Fibroblast of peridontal ligament (primary cell): ENCODE measurements around the gene ERG.

Experiments used
- DNase-seq: peaks from one replicate; pipeline ENCODE4 v3.0.0-alpha.2; 2010; ENCODE audit errors: extremely low read depth

The ERG gene

GRCh38 chr21:38433471-38433870, 64.8 kb downstream of the ERG start:
- no peak for DNase-seq

- DNase-seq = no peak
These were observed 67.8 kb downstream of the ERG start for GRCh38 chr21:38430401-38430984.

GRCh38 chr21:38429011-38429410, 69.3 kb downstream of the ERG start:
- no peak for DNase-seq

GRCh38 chr21:38428211-38428610, 70.1 kb downstream of the ERG start:
- no peak for DNase-seq

- no peak for DNase-seq
These were observed 73.8 kb downstream of the ERG start for GRCh38 chr21:38424305-38425019.

- DNase-seq = no peak
These were observed 76.2 kb downstream of the ERG start for GRCh38 chr21:38422082-38422481.

- no peak for DNase-seq
These were observed 78.1 kb downstream of the ERG start for GRCh38 chr21:38420140-38420539.

- no peak for DNase-seq
These were observed 80.6 kb downstream of the ERG start for GRCh38 chr21:38417726-38418125.

GRCh38 chr21:38416791-38417190, 81.5 kb downstream of the ERG start:
- no peak for DNase-seq

- DNase-seq = peak; percentile 3
These were observed 84.2 kb downstream of the ERG start for GRCh38 chr21:38413958-38414548.

GRCh38 chr21:38410466-38410865, 87.8 kb downstream of the ERG start:
- DNase-seq = no peak

GRCh38 chr21:38409907-38410306, 88.4 kb downstream of the ERG start:
- no peak for DNase-seq

GRCh38 chr21:38404177-38404576, 94.1 kb downstream of the ERG start:
- DNase-seq = no peak

- no peak for DNase-seq
These were observed 95.5 kb downstream of the ERG start for GRCh38 chr21:38402795-38403194.

GRCh38 chr21:38402291-38402690, 96.0 kb downstream of the ERG start:
- DNase-seq = no peak

GRCh38 chr21:38401191-38401926, 96.9 kb downstream of the ERG start:
- no peak for DNase-seq

- DNase-seq = no peak
These were observed 97.9 kb downstream of the ERG start for GRCh38 chr21:38400195-38400919.

- DNase-seq = no peak
These were observed 99.2 kb downstream of the ERG start for GRCh38 chr21:38399103-38399502.

- no peak for DNase-seq
These were observed 102.0 kb downstream of the ERG start for GRCh38 chr21:38396325-38396724.

GRCh38 chr21:38395581-38395980, 102.7 kb downstream of the ERG start:
- DNase-seq = no peak

GRCh38 chr21:38392661-38393060, 105.6 kb downstream of the ERG start:
- DNase-seq = no peak

GRCh38 chr21:38389896-38390295, 108.4 kb downstream of the ERG start:
- peak; percentile 15 for DNase-seq
